SK-N-SH treated with all-trans-retinoic acid at 6 μM for 48 hours (cell line): ENCODE measurements around the gene NPAS3.

Source experiments
- ARNTL ChIP-seq: fragments of 450-650 bp; formaldehyde crosslinking; IDR thresholded peaks from 2 replicates; pipeline ENCODE4 v1.5.0; 2020; ENCODE audit warnings: low read depth, mild to moderate bottlenecking, moderate library complexity, borderline replicate concordance
- BACH2 ChIP-seq: fragments of 250-450 bp; sonication (Bioruptor Pico); IDR thresholded peaks from 2 replicates; pipeline ENCODE4 v1.9.0; 2021; ENCODE audit warnings: mild to moderate bottlenecking, borderline replicate concordance
- ESRRG ChIP-seq: fragments of 250-450 bp; sonication (Bioruptor Pico); IDR thresholded peaks from 2 replicates; pipeline ENCODE4 v1.6.1; 2021; ENCODE audit warnings: mild to moderate bottlenecking
- PPARA ChIP-seq: fragments of 250-450 bp; sonication (Bioruptor Pico); IDR thresholded peaks from 2 replicates; pipeline ENCODE4 v1.5.0; 2020; ENCODE audit warnings: mild to moderate bottlenecking, borderline replicate concordance
- RARB ChIP-seq: fragments of 250-450 bp; sonication (Bioruptor Pico); IDR thresholded peaks from 2 replicates; pipeline ENCODE4 v1.8.0; 2021; ENCODE audit warnings: mild to moderate bottlenecking, moderate library complexity
- TF ChIP-seq, protein P1 (sequence below): fragments of 250-450 bp; sonication (Bioruptor Pico); IDR thresholded peaks from 2 replicates; pipeline ENCODE4 v1.5.0; 2020; ENCODE audit warnings: mild to moderate bottlenecking, moderate library complexity
- TF ChIP-seq, protein P2 (sequence below): fragments of 250-450 bp; sonication (Bioruptor Pico); IDR thresholded peaks from 2 replicates; pipeline ENCODE4 v1.5.1; 2020; ENCODE audit warnings: low read depth, mild to moderate bottlenecking, moderate library complexity
- TF ChIP-seq, protein P3 (sequence below): fragments of 250-450 bp; sonication (Bioruptor Pico); IDR thresholded peaks from 2 replicates; pipeline ENCODE4 v1.8.0; 2020; ENCODE audit warnings: mild to moderate bottlenecking, moderate library complexity, borderline replicate concordance

DNA sequence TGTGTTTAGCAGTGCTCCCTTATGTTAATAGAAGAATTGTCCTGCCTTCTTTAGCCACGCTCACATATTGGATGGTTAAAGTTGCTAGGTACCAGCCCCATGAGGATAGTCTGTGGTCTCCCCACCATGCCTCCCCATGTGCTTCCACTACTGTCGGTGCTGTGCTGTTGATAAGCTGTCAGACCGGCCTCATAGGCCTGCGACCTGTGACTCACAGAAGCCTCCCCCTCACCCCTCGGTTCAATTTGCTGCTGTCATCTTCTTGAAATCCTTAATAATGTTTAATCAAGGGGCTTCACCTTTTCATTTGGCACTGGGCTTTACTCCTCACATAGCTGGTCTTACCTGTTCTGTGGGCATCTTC lies 227.2 kb downstream of the NPAS3 start:
- TF ChIP-seq RARB (CRISPR knock-in tag) (no peak), BACH2 (CRISPR knock-in tag) (no peak), ESRRG (CRISPR knock-in tag) (no peak), PPARA (CRISPR knock-in tag) (no peak), ARNTL (CRISPR knock-in tag) (no peak)
- TF ChIP-seq, protein P1, sequence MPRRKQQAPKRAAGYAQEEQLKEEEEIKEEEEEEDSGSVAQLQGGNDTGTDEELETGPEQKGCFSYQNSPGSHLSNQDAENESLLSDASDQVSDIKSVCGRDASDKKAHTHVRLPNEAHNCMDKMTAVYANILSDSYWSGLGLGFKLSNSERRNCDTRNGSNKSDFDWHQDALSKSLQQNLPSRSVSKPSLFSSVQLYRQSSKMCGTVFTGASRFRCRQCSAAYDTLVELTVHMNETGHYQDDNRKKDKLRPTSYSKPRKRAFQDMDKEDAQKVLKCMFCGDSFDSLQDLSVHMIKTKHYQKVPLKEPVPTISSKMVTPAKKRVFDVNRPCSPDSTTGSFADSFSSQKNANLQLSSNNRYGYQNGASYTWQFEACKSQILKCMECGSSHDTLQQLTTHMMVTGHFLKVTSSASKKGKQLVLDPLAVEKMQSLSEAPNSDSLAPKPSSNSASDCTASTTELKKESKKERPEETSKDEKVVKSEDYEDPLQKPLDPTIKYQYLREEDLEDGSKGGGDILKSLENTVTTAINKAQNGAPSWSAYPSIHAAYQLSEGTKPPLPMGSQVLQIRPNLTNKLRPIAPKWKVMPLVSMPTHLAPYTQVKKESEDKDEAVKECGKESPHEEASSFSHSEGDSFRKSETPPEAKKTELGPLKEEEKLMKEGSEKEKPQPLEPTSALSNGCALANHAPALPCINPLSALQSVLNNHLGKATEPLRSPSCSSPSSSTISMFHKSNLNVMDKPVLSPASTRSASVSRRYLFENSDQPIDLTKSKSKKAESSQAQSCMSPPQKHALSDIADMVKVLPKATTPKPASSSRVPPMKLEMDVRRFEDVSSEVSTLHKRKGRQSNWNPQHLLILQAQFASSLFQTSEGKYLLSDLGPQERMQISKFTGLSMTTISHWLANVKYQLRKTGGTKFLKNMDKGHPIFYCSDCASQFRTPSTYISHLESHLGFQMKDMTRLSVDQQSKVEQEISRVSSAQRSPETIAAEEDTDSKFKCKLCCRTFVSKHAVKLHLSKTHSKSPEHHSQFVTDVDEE (CRISPR knock-in tag) = no peak
- TF ChIP-seq, protein P2, sequence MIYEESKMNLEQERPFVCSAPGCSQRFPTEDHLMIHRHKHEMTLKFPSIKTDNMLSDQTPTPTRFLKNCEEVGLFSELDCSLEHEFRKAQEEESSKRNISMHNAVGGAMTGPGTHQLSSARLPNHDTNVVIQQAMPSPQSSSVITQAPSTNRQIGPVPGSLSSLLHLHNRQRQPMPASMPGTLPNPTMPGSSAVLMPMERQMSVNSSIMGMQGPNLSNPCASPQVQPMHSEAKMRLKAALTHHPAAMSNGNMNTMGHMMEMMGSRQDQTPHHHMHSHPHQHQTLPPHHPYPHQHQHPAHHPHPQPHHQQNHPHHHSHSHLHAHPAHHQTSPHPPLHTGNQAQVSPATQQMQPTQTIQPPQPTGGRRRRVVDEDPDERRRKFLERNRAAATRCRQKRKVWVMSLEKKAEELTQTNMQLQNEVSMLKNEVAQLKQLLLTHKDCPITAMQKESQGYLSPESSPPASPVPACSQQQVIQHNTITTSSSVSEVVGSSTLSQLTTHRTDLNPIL = no peak
- TF ChIP-seq, protein P3, sequence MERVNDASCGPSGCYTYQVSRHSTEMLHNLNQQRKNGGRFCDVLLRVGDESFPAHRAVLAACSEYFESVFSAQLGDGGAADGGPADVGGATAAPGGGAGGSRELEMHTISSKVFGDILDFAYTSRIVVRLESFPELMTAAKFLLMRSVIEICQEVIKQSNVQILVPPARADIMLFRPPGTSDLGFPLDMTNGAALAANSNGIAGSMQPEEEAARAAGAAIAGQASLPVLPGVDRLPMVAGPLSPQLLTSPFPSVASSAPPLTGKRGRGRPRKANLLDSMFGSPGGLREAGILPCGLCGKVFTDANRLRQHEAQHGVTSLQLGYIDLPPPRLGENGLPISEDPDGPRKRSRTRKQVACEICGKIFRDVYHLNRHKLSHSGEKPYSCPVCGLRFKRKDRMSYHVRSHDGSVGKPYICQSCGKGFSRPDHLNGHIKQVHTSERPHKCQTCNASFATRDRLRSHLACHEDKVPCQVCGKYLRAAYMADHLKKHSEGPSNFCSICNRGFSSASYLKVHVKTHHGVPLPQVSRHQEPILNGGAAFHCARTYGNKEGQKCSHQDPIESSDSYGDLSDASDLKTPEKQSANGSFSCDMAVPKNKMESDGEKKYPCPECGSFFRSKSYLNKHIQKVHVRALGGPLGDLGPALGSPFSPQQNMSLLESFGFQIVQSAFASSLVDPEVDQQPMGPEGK (CRISPR knock-in tag) = no peak
